AG08396 (cell line): ENCODE results near the gene RECQL.

Source experiments
- DNase-seq: peaks from one replicate; pipeline ENCODE4 v3.0.0; 2012; ENCODE audit warnings: low spot score, mixed read lengths

RECQL gene

GRCh38 chr12:21501258-21502163, at the start of gene RECQL, which contains the start of gene GOLT1B:
TSS of gene RECQL (minus strand) at chr12:21501635. CDS start at chr12:21499570, 2,065 bp downstream.
TSS of gene GOLT1B (plus strand) at chr12:21501789. CDS start at chr12:21501924, 135 bp downstream.
- DNase-seq = peak; percentile 94

GRCh38 chr12:21547437-21547836, 46.0 kb upstream of the RECQL start:
- DNase-seq = no peak

DNA sequence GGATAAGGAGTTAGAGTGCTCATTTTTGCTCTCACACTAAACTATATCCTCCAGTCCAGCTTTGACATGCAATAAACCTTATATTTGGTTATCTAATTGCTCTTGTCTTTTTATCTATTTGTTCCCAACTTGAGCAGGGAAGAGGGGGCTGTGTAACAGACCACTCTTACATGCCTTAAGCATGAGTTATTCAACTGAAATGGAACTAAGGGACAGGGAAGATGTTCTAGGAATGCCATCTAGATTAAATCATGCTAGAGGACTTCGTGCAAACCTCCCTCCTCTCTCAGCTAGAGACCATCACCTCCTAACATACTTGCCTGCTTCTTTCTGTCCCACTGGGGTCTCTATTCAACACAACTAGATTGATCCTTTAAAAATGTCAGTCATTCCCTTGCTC, 45.3 kb upstream of the RECQL start:
- DNase-seq = no peak

GRCh38 chr12:21545557-21545956, 44.1 kb upstream of the RECQL start:
- DNase-seq = no peak

GRCh38 chr12:21543151-21543550, 41.7 kb upstream of the RECQL start:
- DNase-seq = no peak

DNA sequence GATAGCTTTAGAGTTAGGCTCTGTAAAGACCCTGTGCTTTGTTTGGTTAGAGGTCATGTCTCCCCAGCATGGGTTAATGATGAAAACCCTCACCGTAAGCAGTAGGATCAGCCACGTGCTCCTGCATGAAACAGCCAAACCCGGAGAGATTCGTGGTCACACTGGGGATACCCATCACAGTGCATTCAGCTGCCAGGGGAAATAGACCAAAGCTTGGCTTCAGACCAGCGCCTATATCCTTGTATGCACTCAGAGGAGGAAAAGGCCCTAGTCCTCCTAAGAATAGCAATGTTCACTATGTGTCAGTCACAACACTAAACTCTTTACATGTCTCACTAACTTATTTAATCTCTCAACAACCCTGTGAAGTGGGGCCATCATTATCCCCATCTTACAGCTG, 41.0 kb upstream of the RECQL start:
- no peak for DNase-seq

- DNase-seq = no peak
Observed at GRCh38 chr12:21541773-21542172, 40.3 kb upstream of the RECQL start.

GRCh38 chr12:21539797-21540196, 38.4 kb upstream of the RECQL start:
- DNase-seq = no peak

- no peak for DNase-seq
Observed at GRCh38 chr12:21538061-21538653, 36.7 kb upstream of the RECQL start.

DNA sequence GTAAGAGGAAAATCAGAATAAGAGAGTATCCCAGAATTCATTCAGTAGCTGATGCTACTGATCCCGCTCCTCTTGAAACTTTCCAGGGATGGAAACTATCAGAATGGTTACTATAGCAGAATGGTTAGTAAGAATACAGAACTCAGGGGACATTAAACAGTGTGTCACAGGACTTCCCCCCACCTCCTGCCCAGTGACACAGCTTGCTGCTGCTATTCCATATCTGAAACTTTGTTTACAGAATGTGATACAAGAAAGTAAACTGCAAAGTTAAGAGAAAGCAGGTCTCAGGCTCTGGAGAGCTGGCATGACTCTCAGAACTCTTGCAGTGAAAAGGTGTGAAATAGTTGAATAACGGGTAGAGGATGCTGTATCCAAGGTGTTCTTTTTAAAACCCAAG, 28.0 kb upstream of the RECQL start:
- no peak for DNase-seq

DNA sequence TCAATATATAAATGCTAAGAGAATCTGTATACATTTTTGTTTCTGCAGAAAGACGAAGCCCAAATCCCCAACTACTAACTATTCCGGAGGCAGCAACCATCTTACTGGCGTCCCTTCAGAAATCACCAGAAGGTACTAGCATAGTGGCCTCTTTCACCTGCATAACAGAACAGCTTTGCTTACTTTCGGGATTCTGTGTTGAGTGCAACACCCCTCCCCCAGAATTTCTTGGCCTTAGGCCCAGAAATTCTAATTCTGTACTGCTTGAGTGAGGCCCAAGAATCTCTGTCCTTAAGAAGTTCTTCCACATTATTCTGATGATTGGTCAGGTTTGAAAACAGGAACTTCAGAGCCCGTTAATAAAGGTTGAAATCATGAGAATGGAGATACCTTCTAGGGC, 27.5 kb upstream of the RECQL start:
- no peak for DNase-seq

DNA sequence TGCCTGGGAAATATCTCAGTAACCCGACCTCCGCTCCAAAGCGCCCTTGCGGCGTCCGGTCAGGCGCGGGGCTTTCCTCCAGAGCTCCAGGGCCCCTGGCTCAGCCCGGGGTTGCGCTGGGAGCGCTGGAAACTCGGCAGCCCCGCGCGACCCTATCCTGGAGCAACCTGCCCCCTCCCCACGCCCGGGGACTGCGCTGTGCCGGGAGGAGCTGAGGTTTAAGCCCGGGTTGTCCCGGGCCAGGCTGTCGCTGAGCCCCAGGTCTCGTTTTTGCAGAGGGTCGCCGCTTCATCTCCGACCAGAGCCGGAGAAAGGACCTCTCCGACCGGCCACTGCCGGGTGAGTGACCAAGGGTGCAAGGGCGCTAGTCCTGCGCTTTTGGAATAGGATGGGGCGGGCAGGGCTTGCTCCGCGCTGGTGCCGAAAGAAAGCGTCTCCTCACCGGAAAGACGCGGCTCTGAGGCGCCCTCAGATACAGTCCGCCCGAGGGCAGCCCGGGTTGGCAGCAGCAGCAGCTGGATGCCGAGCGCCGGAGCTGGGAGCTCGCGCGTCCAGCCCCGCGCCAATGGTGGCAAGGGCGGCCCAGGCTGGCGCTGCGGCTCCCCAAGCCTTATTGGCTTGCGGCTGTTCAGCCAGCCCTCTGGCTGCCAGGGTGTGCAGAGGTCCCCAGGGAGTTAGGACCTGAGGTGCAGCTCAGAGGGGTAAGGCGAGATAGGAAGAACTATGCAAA, 26.2 kb upstream of the RECQL start:
- DNase-seq = peak; percentile 62

DNA sequence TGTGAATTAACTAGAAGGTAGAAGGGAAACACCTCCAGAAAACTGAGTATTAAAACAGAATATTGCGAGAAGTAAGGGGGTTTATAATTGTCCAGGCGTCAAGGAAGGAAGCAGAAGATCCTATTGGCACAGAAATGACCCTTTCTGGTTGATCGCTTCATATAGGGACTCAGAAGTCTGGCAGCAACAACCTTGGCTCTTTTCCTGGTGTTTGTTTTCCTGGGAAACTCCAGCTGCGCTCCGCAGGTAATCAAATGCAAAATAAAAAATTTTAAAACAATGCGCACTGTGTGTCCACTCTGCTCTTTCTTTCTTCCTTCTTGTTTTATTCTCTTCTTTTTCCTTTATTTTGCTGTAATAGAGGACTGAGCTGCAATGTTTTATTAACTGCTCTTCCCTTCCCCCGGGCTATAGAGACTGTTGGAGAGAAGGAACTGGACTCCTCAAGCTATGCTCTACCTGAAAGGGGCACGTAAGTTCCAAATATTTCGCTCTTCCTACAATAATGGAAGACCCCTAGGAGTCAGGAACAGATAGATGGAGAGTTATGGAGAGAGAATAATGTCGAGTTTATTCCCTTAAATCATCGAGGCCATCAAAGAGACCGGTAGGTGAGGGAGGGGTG, 25.4 kb upstream of the RECQL start:
- DNase-seq = no peak

- DNase-seq = peak; percentile 12
Observed at GRCh38 chr12:21526053-21526452, 24.6 kb upstream of the RECQL start, which contains the start of gene SPX. TSS of gene SPX (plus strand) at chr12:21526296. CDS start at chr12:21526473, 177 bp downstream.

GRCh38 chr12:21523148-21523547, 21.7 kb upstream of the RECQL start:
- DNase-seq = no peak

GRCh38 chr12:21521541-21521940, 20.1 kb upstream of the RECQL start:
- no peak for DNase-seq

- DNase-seq = no peak
Observed at GRCh38 chr12:21518451-21518850, 17.0 kb upstream of the RECQL start.

DNA sequence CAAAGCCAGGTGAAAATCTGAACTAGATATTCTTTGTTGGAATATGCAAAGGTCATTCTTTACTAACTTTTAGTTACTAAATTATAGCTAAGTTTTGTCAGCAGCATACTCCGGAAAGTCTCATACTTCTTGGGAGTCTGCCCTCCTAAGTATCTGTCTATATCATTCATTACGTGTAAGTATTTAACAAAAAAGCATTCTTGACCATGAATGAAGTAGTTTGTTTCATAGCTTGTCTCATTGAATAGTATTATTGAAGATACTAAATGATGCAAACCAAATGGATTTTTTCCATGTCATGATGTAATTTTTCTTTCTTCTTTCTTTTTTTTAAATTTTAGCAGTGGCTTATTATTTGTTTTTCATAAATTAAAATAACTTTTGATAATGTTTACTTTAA, 14.8 kb upstream of the RECQL start:
- DNase-seq = no peak

DNA sequence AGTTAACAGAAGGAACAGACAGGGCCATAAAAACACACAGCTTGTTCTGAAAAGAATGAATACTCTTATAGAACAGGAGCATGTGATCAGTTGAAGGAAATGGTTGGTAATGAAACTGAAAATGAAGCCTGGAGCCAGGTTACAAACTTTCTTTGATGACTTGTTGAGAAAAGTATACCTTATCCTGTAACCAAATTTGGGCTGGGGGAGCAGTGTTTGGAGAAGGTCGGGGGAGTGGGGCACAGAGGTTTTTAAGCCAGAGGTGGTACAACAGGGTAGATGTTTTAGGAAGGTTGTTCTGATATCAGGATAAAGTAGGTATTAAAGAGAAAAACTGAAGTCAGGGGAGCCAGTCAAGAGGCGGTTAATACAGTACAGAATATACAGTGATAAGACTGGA, 8.3 kb upstream of the RECQL start:
- DNase-seq = no peak

- DNase-seq = no peak
Observed at GRCh38 chr12:21507849-21508248, 6.4 kb upstream of the RECQL start.

DNA sequence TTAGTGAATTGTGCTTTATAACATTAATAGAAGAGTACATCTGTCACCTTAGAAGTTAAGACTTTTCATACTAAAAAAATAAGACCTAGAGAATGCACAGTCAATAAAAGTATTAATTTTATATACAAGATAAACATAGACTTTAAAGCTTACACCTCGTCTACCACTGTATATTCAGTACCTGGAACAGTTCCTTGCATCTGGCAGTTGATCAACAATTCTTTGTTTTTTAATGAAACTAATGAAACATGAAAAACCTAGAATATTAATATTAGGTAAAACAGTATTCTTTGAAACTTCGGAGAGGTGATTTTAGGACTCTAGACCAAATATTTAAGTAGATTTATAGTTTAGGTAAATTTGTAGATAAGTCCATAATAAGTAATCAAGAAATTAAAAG, 4.5 kb upstream of the RECQL start:
- no peak for DNase-seq

- no peak for DNase-seq
Observed at GRCh38 chr12:21502872-21503271, 1.4 kb upstream of the RECQL start.
